ENCODE measurements around the gene ATG4B.

DNA sequence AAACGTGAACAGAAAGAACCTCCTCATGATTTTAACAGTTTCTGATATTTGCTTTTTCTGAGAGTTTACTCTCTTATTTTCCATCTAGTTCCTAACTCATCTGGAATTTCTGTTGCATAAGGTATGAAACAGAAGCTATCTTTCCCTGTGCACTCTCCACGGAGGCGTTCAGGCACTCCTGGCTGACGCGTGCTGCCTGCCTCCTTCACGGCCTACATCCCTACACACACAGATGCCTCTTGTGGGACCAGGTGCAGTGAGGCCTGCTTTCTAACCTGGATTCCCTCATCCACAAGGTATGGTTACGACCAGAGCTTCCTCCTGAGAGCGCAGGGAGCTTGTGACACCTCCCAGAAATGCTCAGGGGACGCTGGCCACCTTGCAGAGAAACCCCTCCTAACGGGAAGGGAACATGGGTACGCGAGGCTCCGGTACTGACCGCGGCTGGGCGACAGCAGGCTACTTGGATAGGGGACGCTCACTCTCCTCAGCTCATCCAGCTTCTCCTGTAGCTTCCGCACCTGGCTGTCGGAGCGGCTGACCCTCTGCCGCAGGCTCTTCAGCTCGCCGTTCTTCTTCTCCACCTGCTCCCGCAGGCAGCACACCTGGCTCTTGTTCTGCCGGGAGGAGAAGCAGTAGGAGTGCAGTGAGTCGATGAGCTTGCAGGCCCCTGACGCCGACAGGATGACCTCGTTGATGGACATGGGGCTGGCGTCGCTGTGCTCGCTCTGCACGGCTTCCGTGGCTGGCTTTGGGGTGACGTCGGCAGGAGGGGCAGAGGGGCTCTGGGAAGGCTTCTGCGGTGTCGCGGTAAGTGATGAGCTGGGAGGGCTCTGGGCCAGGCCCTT, 4.8 kb upstream of the ATG4B start:
- TF ChIP-seq TCF12 (IDR thresholded peaks at IDR 0.05; ENCODE audit: low read depth) (no peak), RAD21 (IDR thresholded peaks at IDR 0.05; ENCODE audit: low read depth) (no peak), TAF1 (IDR thresholded peaks at IDR 0.05; ENCODE audit: low read depth) (no peak), CREB1 (IDR thresholded peaks at IDR 0.05; ENCODE audit: low read depth) (no peak), CEBPB (IDR thresholded peaks at IDR 0.05) (no peak), EP300 (IDR thresholded peaks at IDR 0.05; ENCODE audit: borderline replicate concordance) (no peak)
- TF ChIP-seq, protein P1, sequence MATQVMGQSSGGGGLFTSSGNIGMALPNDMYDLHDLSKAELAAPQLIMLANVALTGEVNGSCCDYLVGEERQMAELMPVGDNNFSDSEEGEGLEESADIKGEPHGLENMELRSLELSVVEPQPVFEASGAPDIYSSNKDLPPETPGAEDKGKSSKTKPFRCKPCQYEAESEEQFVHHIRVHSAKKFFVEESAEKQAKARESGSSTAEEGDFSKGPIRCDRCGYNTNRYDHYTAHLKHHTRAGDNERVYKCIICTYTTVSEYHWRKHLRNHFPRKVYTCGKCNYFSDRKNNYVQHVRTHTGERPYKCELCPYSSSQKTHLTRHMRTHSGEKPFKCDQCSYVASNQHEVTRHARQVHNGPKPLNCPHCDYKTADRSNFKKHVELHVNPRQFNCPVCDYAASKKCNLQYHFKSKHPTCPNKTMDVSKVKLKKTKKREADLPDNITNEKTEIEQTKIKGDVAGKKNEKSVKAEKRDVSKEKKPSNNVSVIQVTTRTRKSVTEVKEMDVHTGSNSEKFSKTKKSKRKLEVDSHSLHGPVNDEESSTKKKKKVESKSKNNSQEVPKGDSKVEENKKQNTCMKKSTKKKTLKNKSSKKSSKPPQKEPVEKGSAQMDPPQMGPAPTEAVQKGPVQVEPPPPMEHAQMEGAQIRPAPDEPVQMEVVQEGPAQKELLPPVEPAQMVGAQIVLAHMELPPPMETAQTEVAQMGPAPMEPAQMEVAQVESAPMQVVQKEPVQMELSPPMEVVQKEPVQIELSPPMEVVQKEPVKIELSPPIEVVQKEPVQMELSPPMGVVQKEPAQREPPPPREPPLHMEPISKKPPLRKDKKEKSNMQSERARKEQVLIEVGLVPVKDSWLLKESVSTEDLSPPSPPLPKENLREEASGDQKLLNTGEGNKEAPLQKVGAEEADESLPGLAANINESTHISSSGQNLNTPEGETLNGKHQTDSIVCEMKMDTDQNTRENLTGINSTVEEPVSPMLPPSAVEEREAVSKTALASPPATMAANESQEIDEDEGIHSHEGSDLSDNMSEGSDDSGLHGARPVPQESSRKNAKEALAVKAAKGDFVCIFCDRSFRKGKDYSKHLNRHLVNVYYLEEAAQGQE (IDR thresholded peaks at IDR 0.05; ENCODE audit: low read depth) = no peak
- TF ChIP-seq, protein P2, sequence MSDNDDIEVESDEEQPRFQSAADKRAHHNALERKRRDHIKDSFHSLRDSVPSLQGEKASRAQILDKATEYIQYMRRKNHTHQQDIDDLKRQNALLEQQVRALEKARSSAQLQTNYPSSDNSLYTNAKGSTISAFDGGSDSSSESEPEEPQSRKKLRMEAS (IDR thresholded peaks at IDR 0.05) = no peak
